Renal pelvis (tissue), 4 donors: ENCODE measurements around the gene FAM193A. TPM values are rescaled to one million over a fixed set of nuclear protein-coding genes. Genes with fewer than 3 reads are reported as not detected.
"Not testable (repeated sequence)": the region's sequence is repeated elsewhere in the genome, so short reads cannot be mapped to it uniquely, and the experiment has no call there.

Source experiments
- DNase-seq: peaks from one replicate; pipeline ENCODE4 v3.0.0-alpha.2; 2013
- polyA plus RNA-seq, 3 donors: library from polyadenylated mRNA; unstranded; fragments of 120-200 nt; gene quantifications; one replicate each; pipeline ENCODE4 v1.2.1, GENCODE V29; 2013; ENCODE audit not compliant: insufficient read length in 3 of 3

Gene FAM193A
- polyA plus RNA-seq, 3 donors, result 28.7 to 30.5 (median 28.9) TPM

- no peak for DNase-seq
Observed at GRCh38 chr4:2647403-2648158, 111.1 kb downstream of the FAM193A start.

GRCh38 chr4:2648159-2648814 is 111.8 kb downstream of the FAM193A start:
- DNase-seq, result no peak

- DNase-seq, result no peak
Observed at GRCh38 chr4:2649604-2650114, 113.2 kb downstream of the FAM193A start.

- no peak for DNase-seq
Observed at GRCh38 chr4:2650276-2650675, 113.8 kb downstream of the FAM193A start.

GRCh38 chr4:2651546-2651945 is 115.1 kb downstream of the FAM193A start:
- DNase-seq, result no peak

GRCh38 chr4:2651998-2652397 is 115.6 kb downstream of the FAM193A start:
- no peak for DNase-seq

GRCh38 chr4:2652415-2653160 is 116.1 kb downstream of the FAM193A start:
- no peak for DNase-seq

- DNase-seq, result peak; percentile 14
Observed at GRCh38 chr4:2660596-2661211, 124.3 kb downstream of the FAM193A start.

- DNase-seq, result no peak
Observed at GRCh38 chr4:2662598-2662997, 126.2 kb downstream of the FAM193A start.

- DNase-seq, result no peak
Observed at GRCh38 chr4:2663275-2663674, 126.8 kb downstream of the FAM193A start.

- DNase-seq, result no peak
Observed at GRCh38 chr4:2666722-2667247, 130.3 kb downstream of the FAM193A start.

GRCh38 chr4:2667428-2667827 is 131.0 kb downstream of the FAM193A start:
- no peak for DNase-seq

GRCh38 chr4:2671267-2671895 is 134.9 kb downstream of the FAM193A start:
- DNase-seq, result peak; percentile 66

- no peak for DNase-seq
Observed at GRCh38 chr4:2672082-2672481, 135.6 kb downstream of the FAM193A start.

GRCh38 chr4:2672700-2673099 is 136.3 kb downstream of the FAM193A start:
- DNase-seq, result no peak

GRCh38 chr4:2673157-2673556 is 136.7 kb downstream of the FAM193A start:
- no peak for DNase-seq

- DNase-seq, result not testable (repeated sequence)
Observed at GRCh38 chr4:2679762-2680161, 143.3 kb downstream of the FAM193A start.

- no peak for DNase-seq
Observed at GRCh38 chr4:2684486-2684885, 148.0 kb downstream of the FAM193A start.

GRCh38 chr4:2685541-2685940 is 149.1 kb downstream of the FAM193A start:
- DNase-seq, result no peak

- DNase-seq, result no peak
Observed at GRCh38 chr4:2686379-2687265, 150.2 kb downstream of the FAM193A start.
